ENCODE data around the gene VDAC1. TPM values are rescaled to one million over a fixed set of nuclear protein-coding genes. Genes with fewer than 3 reads are reported as not detected.
A peak's percentile ranks its signal among the peaks of the same experiment; 100 is the strongest.

VDAC1 gene
- 100 to 1,000 TPM; 153 to 283 (median 246) TPM for total RNA-seq
- long read RNA-seq, donor 1, transcript VDAC1-202 (9 exons, 1,807 nt): minor isoform, 55 of 328 reads
- long read RNA-seq, donor 1, transcript VDAC1-203 (9 exons, 1,873 nt): major isoform, 256 of 328 reads
- long read RNA-seq, donor 1, partial matches to known transcripts: 12 of 328 reads
- long read RNA-seq, donor 1, other reads (novel, unspliced or antisense): 5 of 328 reads
- long read RNA-seq, donor 2, transcript VDAC1-203 (9 exons, 1,873 nt): major isoform, 395 of 502 reads
- long read RNA-seq, donor 2, transcript VDAC1-202 (9 exons, 1,807 nt): minor isoform, 47 of 502 reads
- long read RNA-seq, donor 2, transcript VDAC1-201 (9 exons, 1,953 nt): minor isoform, 10 of 502 reads
- long read RNA-seq, donor 2, partial matches to known transcripts: 33 of 502 reads
- long read RNA-seq, donor 2, other reads (novel, unspliced or antisense): 15 of 502 reads

- Histone ChIP-seq H3K4me3 (peak within 1 kb of the TSS; percentile 95), H3K36me3 (ENCODE audit: low read depth) (no peaks in the 10 kb centered on the region), H3K9me3 (no peaks in the 10 kb centered on the region), H3K4me1 (ENCODE audit: low read depth) (peaks cover 32% of the 10 kb centered on the region)
- DNase-seq (peak; percentile 78 to 91 (median 86)), ATAC-seq (peak; percentile 92)
- intact Hi-C loops (cut with DNase I, micrococcal nuclease): no loop called here
- TF ChIP-seq, protein P1, sequence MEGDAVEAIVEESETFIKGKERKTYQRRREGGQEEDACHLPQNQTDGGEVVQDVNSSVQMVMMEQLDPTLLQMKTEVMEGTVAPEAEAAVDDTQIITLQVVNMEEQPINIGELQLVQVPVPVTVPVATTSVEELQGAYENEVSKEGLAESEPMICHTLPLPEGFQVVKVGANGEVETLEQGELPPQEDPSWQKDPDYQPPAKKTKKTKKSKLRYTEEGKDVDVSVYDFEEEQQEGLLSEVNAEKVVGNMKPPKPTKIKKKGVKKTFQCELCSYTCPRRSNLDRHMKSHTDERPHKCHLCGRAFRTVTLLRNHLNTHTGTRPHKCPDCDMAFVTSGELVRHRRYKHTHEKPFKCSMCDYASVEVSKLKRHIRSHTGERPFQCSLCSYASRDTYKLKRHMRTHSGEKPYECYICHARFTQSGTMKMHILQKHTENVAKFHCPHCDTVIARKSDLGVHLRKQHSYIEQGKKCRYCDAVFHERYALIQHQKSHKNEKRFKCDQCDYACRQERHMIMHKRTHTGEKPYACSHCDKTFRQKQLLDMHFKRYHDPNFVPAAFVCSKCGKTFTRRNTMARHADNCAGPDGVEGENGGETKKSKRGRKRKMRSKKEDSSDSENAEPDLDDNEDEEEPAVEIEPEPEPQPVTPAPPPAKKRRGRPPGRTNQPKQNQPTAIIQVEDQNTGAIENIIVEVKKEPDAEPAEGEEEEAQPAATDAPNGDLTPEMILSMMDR (IDR thresholded peaks at IDR 0.05): no peak
These were observed at the start of gene VDAC1 for GRCh38 chr5:134004626-134005416. TSS of gene VDAC1 (minus strand) at chr5:134004975. CDS start at chr5:133993012, 11,963 bp downstream.

DNA sequence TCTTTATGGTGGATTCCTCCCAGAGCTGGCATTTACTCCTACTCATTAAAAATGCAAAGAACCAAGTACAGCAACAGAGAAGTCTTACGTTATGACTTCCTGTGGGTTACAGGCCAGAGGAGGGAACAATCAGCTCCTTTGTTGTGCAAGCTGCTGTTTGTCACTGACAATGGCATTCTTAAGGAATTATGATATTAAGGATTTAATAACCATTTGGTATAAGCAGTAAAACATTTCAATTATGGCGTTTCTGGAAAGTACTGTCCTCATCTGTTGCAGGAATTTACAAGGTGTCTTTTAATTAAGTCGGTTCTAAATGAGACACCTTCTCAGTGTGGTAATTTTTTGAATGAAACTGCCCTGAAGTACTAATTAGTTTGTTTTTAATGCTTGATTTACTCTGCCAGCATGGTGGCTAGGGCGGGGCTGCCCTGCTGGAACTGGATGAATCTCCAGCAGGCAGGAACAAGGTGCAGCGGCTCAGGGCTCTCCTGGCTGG lies 49.1 kb upstream of the VDAC1 start:
- Histone ChIP-seq H3K4me3 (no peak overlapping the region), H3K9me3 (no peaks in the 10 kb centered on the region), H3K4me1 (ENCODE audit: low read depth) (no peaks in the 10 kb centered on the region), H3K36me3 (ENCODE audit: low read depth) (no peaks in the 10 kb centered on the region)
- peak; percentile 77 for ATAC-seq
- intact Hi-C loops (cut with DNase I, micrococcal nuclease): no loop called here
- TF ChIP-seq, protein P1 (IDR thresholded peaks at IDR 0.05): no peak
- peak in 2 of 3 donors; percentile 54 to 55 for DNase-seq

- no peaks in the 10 kb centered on the region for H3K9me3 ChIP-seq
- DNase-seq: no peak
- H3K4me1 ChIP-seq (ENCODE audit: low read depth): no peaks in the 10 kb centered on the region
- no peak overlapping the region for H3K4me3 ChIP-seq
- TF ChIP-seq, protein P1 (IDR thresholded peaks at IDR 0.05): no peak
- peak; percentile 41 for ATAC-seq
- intact Hi-C loops (cut with DNase I, micrococcal nuclease): no loop called here
- H3K36me3 ChIP-seq (ENCODE audit: low read depth): no peaks in the 10 kb centered on the region
These were observed 48.6 kb upstream of the VDAC1 start for GRCh38 chr5:134053314-134053839.

DNA sequence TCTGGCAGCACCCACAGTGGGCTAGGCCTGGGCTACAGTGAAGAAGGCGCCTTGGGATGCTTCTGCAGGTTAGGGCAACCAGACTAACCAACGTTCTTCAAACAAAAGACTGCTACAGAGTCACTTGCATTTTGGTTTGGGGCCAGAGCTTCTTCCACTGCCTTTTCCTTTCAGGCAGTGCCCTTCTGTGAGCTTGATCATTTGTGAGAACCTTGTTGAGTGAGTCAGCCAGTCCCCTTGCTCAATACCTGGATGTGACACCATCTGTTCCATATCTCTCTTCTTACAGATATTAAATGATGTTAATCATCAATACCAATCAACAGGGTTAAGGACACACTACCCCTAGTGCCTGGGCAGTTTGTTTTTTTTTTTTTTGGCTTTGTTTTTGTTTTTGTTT lies 46.5 kb upstream of the VDAC1 start:
- TF ChIP-seq, protein P1 (IDR thresholded peaks at IDR 0.05): no peak
- no peak overlapping the region for H3K4me3 ChIP-seq
- no peak for DNase-seq
- no peaks in the 10 kb centered on the region for H3K9me3 ChIP-seq
- no peaks in the 10 kb centered on the region for H3K4me1 ChIP-seq (ENCODE audit: low read depth)
- intact Hi-C loops (cut with DNase I, micrococcal nuclease): no loop called here
- ATAC-seq: no peak
- H3K36me3 ChIP-seq (ENCODE audit: low read depth): no peaks in the 10 kb centered on the region

DNA sequence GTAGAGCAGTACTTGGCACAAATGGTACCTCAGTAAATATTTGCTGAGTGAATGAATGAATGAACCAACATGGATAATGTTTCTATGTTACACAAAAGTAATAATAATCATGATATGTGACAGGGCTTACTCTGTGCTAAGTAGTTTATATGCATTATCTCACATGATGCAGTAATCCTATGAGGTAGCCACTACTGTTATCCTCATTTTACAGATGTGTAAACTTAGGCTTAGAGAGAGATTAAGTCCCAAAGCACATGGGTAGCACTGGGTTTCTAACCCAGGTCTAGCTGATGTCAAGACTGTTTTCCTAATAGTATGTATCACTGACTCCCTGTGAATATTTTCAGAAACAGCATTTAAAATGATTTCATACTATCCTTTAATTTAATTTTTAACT lies 44.1 kb upstream of the VDAC1 start:
- no peak for DNase-seq
- Histone ChIP-seq H3K4me1 (ENCODE audit: low read depth) (no peaks in the 10 kb centered on the region), H3K36me3 (ENCODE audit: low read depth) (no peaks in the 10 kb centered on the region), H3K4me3 (no peak overlapping the region), H3K9me3 (no peaks in the 10 kb centered on the region)
- no peak for ATAC-seq
- TF ChIP-seq, protein P1 (IDR thresholded peaks at IDR 0.05): no peak
- intact Hi-C loops (cut with DNase I, micrococcal nuclease): loop anchor here (10.0 kb wide), 1 partner anchor 96 kb away; no protein-coding TSS in a partner anchor
